HEK293 (cell line): ENCODE data around the gene PITPNC1.

Experiments used
- CTCF ChIA-PET: fragments of 350-600 bp; formaldehyde crosslinking; extraction: SDS; loops from one replicate; lab custom pipeline; 2021; ENCODE audit warnings: antibody characterized with exemption; lab: Yijun Ruan, JAX
- POLR2A ChIA-PET: fragments of 300-600 bp; formaldehyde crosslinking; extraction: SDS; loops from one replicate; lab custom pipeline; 2020; ENCODE audit warnings: antibody characterized with exemption, inconsistent platforms; lab: Yijun Ruan, JAX
- H3K27ac ChIP-seq: fragments of 200-500 bp; sonication (Bioruptor generic); 2 replicates; pipeline ENCODE4 v1.5.1; 2014; ENCODE audit warnings: low read depth, low read length, control low read depth, inconsistent platforms; ENCODE audit errors: extremely low read depth
- H3K36me3 ChIP-seq, 2 experiments: fragments of 200-500 bp in 1 of 2; sonication (Bioruptor generic) in 1 of 2; 1 replicate in 1 of 2; 2 replicates in 1 of 2; pipeline ENCODE4 v1.5.1; 2014 to 2017; ENCODE audit warnings: inconsistent platforms in 2 of 2, low read length in 2 of 2; ENCODE audit not compliant: control insufficient read depth in 2 of 2, insufficient read depth in 1 of 2
- H3K4me1 ChIP-seq: fragments of 200-500 bp; sonication (Bioruptor generic); 2 replicates; pipeline ENCODE4 v1.5.1; 2014; ENCODE audit warnings: mild to moderate bottlenecking, low read length, inconsistent platforms; ENCODE audit not compliant: control insufficient read depth, insufficient read depth
- H3K4me3 ChIP-seq: 2 replicates; pipeline ENCODE4 v1.5.1; 2011; ENCODE audit warnings: low read depth, mild to moderate bottlenecking, control low read depth, low read length, moderate library complexity
- H3K9me3 ChIP-seq: fragments of 200-500 bp; sonication (Bioruptor generic); 2 replicates; pipeline ENCODE4 v1.5.1; 2014; ENCODE audit warnings: low read depth, low read length, inconsistent platforms; ENCODE audit not compliant: control insufficient read depth, insufficient read depth
- GLI4 ChIP-seq: fragments of 450-650 bp; formaldehyde crosslinking; IDR thresholded peaks from 2 replicates; pipeline ENCODE4 v1.5.1; 2016; ENCODE audit warnings: missing biosample characterization, missing genetic modification characterization
- PRDM6 ChIP-seq: fragments of 450-650 bp; formaldehyde crosslinking; IDR thresholded peaks from 2 replicates; pipeline ENCODE4 v1.5.1; 2017; ENCODE audit warnings: missing biosample characterization, missing genetic modification characterization
- SALL2 ChIP-seq: fragments of 450-650 bp; formaldehyde crosslinking; IDR thresholded peaks from 2 replicates; pipeline ENCODE4 v1.5.0; 2017; ENCODE audit warnings: missing biosample characterization, mild to moderate bottlenecking, missing genetic modification characterization, borderline replicate concordance
- SCRT2 ChIP-seq: fragments of 450-650 bp; formaldehyde crosslinking; IDR thresholded peaks from 2 replicates; pipeline ENCODE4 v1.5.1; 2016; ENCODE audit warnings: missing biosample characterization, missing genetic modification characterization
- WT1 ChIP-seq: fragments of 450-650 bp; formaldehyde crosslinking; IDR thresholded peaks from 2 replicates; pipeline ENCODE4 v1.5.1; 2016; ENCODE audit warnings: missing biosample characterization, missing genetic modification characterization
- ZBTB17 ChIP-seq: fragments of 450-650 bp; formaldehyde crosslinking; IDR thresholded peaks from 2 replicates; pipeline ENCODE4 v1.5.1; 2016; ENCODE audit warnings: missing biosample characterization, missing genetic modification characterization
- ZNF112 ChIP-seq: fragments of 450-650 bp; formaldehyde crosslinking; IDR thresholded peaks from 2 replicates; pipeline ENCODE4 v1.5.0; 2017; ENCODE audit warnings: missing biosample characterization, missing genetic modification characterization
- ZNF114 ChIP-seq: fragments of 450-650 bp; formaldehyde crosslinking; IDR thresholded peaks from 2 replicates; pipeline ENCODE4 v1.5.0; 2017; ENCODE audit warnings: missing biosample characterization, missing genetic modification characterization
- ZNF121 ChIP-seq: fragments of 450-650 bp; formaldehyde crosslinking; IDR thresholded peaks from 2 replicates; pipeline ENCODE4 v1.5.1; 2016; ENCODE audit warnings: missing biosample characterization, missing genetic modification characterization
- ZNF214 ChIP-seq: fragments of 450-650 bp; formaldehyde crosslinking; IDR thresholded peaks from 2 replicates; pipeline ENCODE4 v1.5.1; 2017; ENCODE audit warnings: missing biosample characterization, mild to moderate bottlenecking, missing genetic modification characterization, borderline replicate concordance
- ZNF292 ChIP-seq: fragments of 450-650 bp; formaldehyde crosslinking; IDR thresholded peaks from 2 replicates; pipeline ENCODE4 v1.5.1; 2016; ENCODE audit warnings: low read depth, missing biosample characterization, missing genetic modification characterization, borderline replicate concordance
- ZNF433 ChIP-seq: fragments of 450-650 bp; formaldehyde crosslinking; IDR thresholded peaks from 2 replicates; pipeline ENCODE4 v1.5.1; 2016; ENCODE audit warnings: missing biosample characterization, missing genetic modification characterization, low read depth
- ZNF514 ChIP-seq: fragments of 450-650 bp; formaldehyde crosslinking; IDR thresholded peaks from 2 replicates; pipeline ENCODE4 v1.5.1; 2016; ENCODE audit warnings: missing biosample characterization, missing genetic modification characterization
- ZNF560 ChIP-seq: fragments of 450-650 bp; formaldehyde crosslinking; IDR thresholded peaks from 2 replicates; pipeline ENCODE4 v1.5.1; 2017; ENCODE audit warnings: missing biosample characterization, missing genetic modification characterization, borderline replicate concordance
- ZNF660 ChIP-seq: fragments of 450-650 bp; IDR thresholded peaks from 2 replicates; pipeline ENCODE4 v1.5.1; 2018; ENCODE audit warnings: missing biosample characterization, mild to moderate bottlenecking, missing genetic modification characterization
- ZNF704 ChIP-seq: fragments of 450-650 bp; formaldehyde crosslinking; IDR thresholded peaks from 2 replicates; pipeline ENCODE4 v1.5.1; 2016; ENCODE audit warnings: missing biosample characterization, missing genetic modification characterization
- ZSCAN16 ChIP-seq: fragments of 450-650 bp; formaldehyde crosslinking; IDR thresholded peaks from 2 replicates; pipeline ENCODE4 v1.5.1; 2016; ENCODE audit warnings: missing biosample characterization, missing genetic modification characterization

The PITPNC1 gene

GRCh38 chr17:67459985-67460384 lies 82.9 kb downstream of the PITPNC1 start:
- Histone ChIP-seq H3K9me3 (no peaks in the 10 kb centered on the region), H3K27ac (no peak overlapping the region), H3K4me3 (no peak overlapping the region), H3K4me1 (no peaks in the 10 kb centered on the region), H3K36me3 (no peaks in the 10 kb centered on the region)
- ChIA-PET CTCF (interaction anchor here (0.5 to 0.6 kb wide), 2 partner anchors 14 to 43 kb away, joined by 3 read pairs; no protein-coding TSS in a partner anchor), POLR2A (interaction anchor here (0.5 to 0.6 kb wide), 2 partner anchors 253 to 385 kb away, joined by 6 to 10 read pairs; no protein-coding TSS in a partner anchor)
- TF ChIP-seq ZNF514 (tag by site-specific recombination) (no peak), ZNF112 (tag by site-specific recombination) (no peak)

GRCh38 chr17:67461228-67461780 lies 84.2 kb downstream of the PITPNC1 start:
- Histone ChIP-seq H3K4me3 (no peak overlapping the region), H3K4me1 (no peaks in the 10 kb centered on the region), H3K9me3 (no peaks in the 10 kb centered on the region), H3K36me3 (no peaks in the 10 kb centered on the region), H3K27ac (no peak overlapping the region)
- CTCF ChIA-PET, result interaction anchor here (0.6 kb wide), 1 partner anchor 75 kb away, joined by 3 read pairs; no protein-coding TSS in a partner anchor
- TF ChIP-seq SCRT2 (tag by site-specific recombination) (no peak), ZNF433 (tag by site-specific recombination) (no peak), ZBTB17 (no peak), SALL2 (tag by site-specific recombination) (no peak), GLI4 (tag by site-specific recombination) (no peak), ZNF704 (tag by site-specific recombination) (no peak), ZNF121 (tag by site-specific recombination) (no peak), WT1 (tag by site-specific recombination) (no peak), ZNF114 (no peak), ZNF660 (tag by site-specific recombination) (no peak), PRDM6 (tag by site-specific recombination) (no peak)
- POLR2A ChIA-PET, result no interaction called here

GRCh38 chr17:67461876-67462275 lies 84.8 kb downstream of the PITPNC1 start:
- no peak overlapping the region for H3K4me3 ChIP-seq
- no peaks in the 10 kb centered on the region for H3K9me3 ChIP-seq
- POLR2A ChIA-PET, result no interaction called here
- CTCF ChIA-PET, result no interaction called here
- no peak overlapping the region for H3K27ac ChIP-seq
- no peaks in the 10 kb centered on the region for H3K4me1 ChIP-seq
- no peaks in the 10 kb centered on the region for H3K36me3 ChIP-seq
- TF ChIP-seq ZNF560, result no peak
- TF ChIP-seq ZNF292, result no peak
- TF ChIP-seq ZSCAN16 (tag by site-specific recombination), result no peak
- no peak for TF ChIP-seq ZNF214 (tag by site-specific recombination)
